ENCODE results near the gene MTSS2. TPM values are rescaled to one million over a fixed set of nuclear protein-coding genes. Genes with fewer than 3 reads are reported as not detected.

Gene MTSS2
- total and polyA plus RNA-seq, 2 of the 8 experiments (the other 6 are each of a cell fraction or from before 2014, with no cell fraction given), result 23.3 to 36.7 TPM

DNA sequence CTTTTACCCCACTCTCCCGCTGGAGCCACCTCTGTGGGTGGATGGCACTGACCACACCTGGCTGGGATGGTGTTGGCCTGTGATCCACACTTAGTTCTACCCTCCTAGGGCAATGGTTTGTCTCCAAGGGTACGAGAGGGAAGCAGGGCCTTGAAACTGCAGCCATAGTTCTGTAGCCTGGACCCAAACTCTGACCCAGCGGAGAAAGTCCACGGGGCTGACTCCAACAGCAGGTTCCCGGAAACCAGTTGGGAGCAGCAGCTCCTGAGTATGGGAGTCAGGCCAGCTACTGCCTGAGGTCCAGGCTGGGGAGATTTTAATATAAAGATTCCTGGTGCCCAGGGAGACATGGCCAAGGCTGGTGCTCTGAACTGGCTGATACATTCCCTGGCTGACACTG lies 23.6 kb upstream of the MTSS2 start (continued):
- TF ChIP-seq TBP (IDR thresholded peaks at IDR 0.05; ENCODE audit: low read depth, low read length) (no peak), TCF12 (IDR thresholded peaks at IDR 0.05; ENCODE audit: low read depth, low read length) (no peak)

Measured in H1 (cell line).